WI38 (cell line): Measurements from ENCODE around the gene PLPP3.

Source experiments
- H3K4me3 ChIP-seq: 2 replicates; pipeline ENCODE4 v1.5.1; 2011; ENCODE audit warnings: low read depth, mild to moderate bottlenecking, control low read depth, low read length
- CTCF ChIP-seq: IDR thresholded peaks from 2 replicates; pipeline ENCODE4 v1.5.1; 2012; ENCODE audit warnings: low read depth, mild to moderate bottlenecking, control low read depth, low read length

PLPP3 gene

GRCh38 chr1:56517404-56518130 lies 61.8 kb downstream of the PLPP3 start:
- TF ChIP-seq CTCF, result no peak
- no peak overlapping the region for H3K4me3 ChIP-seq

- no peak for TF ChIP-seq CTCF
- H3K4me3 ChIP-seq, result no peak overlapping the region
Measured at GRCh38 chr1:56516539-56517252, 62.7 kb downstream of the PLPP3 start.

- H3K4me3 ChIP-seq, result no peak overlapping the region
- TF ChIP-seq CTCF, result no peak
Measured at GRCh38 chr1:56515898-56516538, 63.3 kb downstream of the PLPP3 start.

GRCh38 chr1:56512724-56513494 lies 66.5 kb downstream of the PLPP3 start:
- H3K4me3 ChIP-seq, result no peak overlapping the region
- TF ChIP-seq CTCF, result no peak

- no peak overlapping the region for H3K4me3 ChIP-seq
- no peak for TF ChIP-seq CTCF
Measured at GRCh38 chr1:56511766-56512165, 67.6 kb downstream of the PLPP3 start.

GRCh38 chr1:56511364-56511763 lies 68.0 kb downstream of the PLPP3 start:
- no peak overlapping the region for H3K4me3 ChIP-seq
- no peak for TF ChIP-seq CTCF
